ENCODE data around the gene ERC2. TPM values are rescaled to one million over a fixed set of nuclear protein-coding genes. Genes with fewer than 3 reads are reported as not detected.

Gene ERC2
- total RNA-seq, 2 donors from 2014 or later, result 0.21 to 0.30 TPM

DNA sequence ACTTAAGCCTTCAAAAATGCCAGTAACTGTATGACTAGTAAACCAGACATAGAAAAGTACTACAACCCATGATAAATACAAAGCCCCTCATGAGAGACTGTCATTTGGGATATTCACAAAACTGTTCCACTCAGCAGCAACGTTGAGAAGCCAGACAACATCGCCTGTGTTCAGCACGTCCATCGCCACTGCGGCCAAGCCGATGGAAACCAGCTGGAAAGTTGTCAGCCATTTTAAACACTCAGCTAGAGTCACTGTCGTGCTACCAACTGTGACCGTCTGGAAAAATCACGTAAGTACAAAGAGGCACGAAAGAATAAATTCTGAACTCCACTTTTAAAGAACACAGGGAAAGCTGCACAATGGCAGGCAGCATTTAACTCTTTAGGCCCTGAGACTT, 640.5 kb downstream of the ERC2 start:
- Histone ChIP-seq H3K27ac (no peak overlapping the region), H3K4me1 (no peaks in the 10 kb centered on the region), H3K36me3 (no peaks in the 10 kb centered on the region), H3K9me3 (no peaks in the 10 kb centered on the region), H3K4me3 (no peak overlapping the region), H3K27me3 (no peaks in the 10 kb centered on the region), H3K9ac (ENCODE audit: low read depth in 2 of 2, low read length in 2 of 2) (no peak overlapping the region)
- no peak for DNase-seq
- TF ChIP-seq, protein P1, sequence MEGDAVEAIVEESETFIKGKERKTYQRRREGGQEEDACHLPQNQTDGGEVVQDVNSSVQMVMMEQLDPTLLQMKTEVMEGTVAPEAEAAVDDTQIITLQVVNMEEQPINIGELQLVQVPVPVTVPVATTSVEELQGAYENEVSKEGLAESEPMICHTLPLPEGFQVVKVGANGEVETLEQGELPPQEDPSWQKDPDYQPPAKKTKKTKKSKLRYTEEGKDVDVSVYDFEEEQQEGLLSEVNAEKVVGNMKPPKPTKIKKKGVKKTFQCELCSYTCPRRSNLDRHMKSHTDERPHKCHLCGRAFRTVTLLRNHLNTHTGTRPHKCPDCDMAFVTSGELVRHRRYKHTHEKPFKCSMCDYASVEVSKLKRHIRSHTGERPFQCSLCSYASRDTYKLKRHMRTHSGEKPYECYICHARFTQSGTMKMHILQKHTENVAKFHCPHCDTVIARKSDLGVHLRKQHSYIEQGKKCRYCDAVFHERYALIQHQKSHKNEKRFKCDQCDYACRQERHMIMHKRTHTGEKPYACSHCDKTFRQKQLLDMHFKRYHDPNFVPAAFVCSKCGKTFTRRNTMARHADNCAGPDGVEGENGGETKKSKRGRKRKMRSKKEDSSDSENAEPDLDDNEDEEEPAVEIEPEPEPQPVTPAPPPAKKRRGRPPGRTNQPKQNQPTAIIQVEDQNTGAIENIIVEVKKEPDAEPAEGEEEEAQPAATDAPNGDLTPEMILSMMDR (IDR thresholded peaks at IDR 0.05), result no peak
- intact Hi-C loops (cut with DNase I), result no loop called here

DNA sequence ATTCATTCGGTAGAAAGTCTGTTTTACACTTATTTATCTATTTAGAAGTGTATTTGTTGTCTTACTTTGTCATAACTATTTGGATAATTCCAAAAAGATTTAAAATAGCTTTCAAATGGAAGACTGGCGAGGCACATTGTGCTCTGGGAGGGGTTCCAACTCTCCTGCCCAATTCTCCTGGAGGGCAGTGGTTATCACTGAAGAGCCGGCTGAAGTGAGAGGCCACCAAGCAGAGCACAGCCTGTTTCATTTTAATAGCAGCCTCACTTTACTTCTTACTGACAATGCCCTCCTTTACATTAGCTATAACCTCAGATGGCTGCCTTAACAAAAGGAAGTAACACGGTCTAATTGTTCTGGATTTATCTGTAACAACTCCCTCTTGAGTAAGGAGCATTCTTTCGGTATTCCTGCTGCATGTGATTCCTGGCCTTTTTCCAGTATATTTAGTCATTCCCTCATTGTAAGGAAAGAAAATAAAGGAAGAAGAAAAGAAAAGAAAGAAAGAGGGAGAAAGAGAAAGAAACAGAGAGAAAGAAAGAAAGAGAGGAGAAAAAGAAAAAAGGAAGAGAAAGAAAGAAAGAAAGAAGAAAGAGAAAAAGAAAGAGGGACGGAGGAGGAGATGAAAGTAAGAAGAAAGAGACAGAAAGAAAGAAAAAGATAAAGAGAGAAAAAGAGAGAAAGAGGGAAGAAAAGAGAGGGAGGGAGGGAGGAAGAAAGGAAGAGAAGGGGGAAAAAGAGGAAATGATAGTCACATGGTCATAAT, 641.4 kb downstream of the ERC2 start:
- Histone ChIP-seq H3K9ac (ENCODE audit: low read depth in 2 of 2, low read length in 2 of 2) (no peak overlapping the region), H3K27me3 (no peaks in the 10 kb centered on the region), H3K36me3 (no peaks in the 10 kb centered on the region), H3K4me3 (no peak overlapping the region), H3K4me1 (no peaks in the 10 kb centered on the region), H3K27ac (no peak overlapping the region), H3K9me3 (no peaks in the 10 kb centered on the region)
- TF ChIP-seq, protein P1 (IDR thresholded peaks at IDR 0.05), result no peak
- no peak for DNase-seq
- intact Hi-C loops (cut with DNase I), result no loop called here

DNA sequence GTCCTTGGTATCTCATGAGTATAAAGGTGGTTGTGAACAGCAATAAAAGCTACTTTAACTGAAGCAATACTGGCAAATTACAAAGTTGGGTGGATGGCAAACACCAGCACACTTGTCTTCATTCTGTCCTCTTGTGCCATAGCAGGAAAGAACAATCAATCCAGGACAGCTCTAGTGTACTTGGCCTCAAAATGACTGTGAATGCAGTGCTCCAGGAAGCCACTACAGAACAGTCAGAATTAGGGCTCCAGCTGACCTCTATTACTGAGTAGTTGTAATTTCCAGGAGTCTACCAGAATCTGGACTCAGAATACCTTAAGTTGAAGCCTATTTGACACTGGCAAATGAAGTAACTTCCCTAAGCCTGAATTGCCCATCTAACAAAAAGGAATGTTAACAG, 642.2 kb downstream of the ERC2 start:
- H3K9ac ChIP-seq (ENCODE audit: low read depth in 2 of 2, low read length in 2 of 2), result no peak overlapping the region
- H3K4me1 ChIP-seq, result no peaks in the 10 kb centered on the region
- H3K27ac ChIP-seq, result no peak overlapping the region
- H3K4me3 ChIP-seq, result no peak overlapping the region
- TF ChIP-seq, protein P1 (IDR thresholded peaks at IDR 0.05), result no peak
- H3K36me3 ChIP-seq, result no peaks in the 10 kb centered on the region
- H3K9me3 ChIP-seq, result no peaks in the 10 kb centered on the region
- no peak for DNase-seq
- H3K27me3 ChIP-seq, result no peaks in the 10 kb centered on the region
- intact Hi-C loops (cut with DNase I), result no loop called here

DNA sequence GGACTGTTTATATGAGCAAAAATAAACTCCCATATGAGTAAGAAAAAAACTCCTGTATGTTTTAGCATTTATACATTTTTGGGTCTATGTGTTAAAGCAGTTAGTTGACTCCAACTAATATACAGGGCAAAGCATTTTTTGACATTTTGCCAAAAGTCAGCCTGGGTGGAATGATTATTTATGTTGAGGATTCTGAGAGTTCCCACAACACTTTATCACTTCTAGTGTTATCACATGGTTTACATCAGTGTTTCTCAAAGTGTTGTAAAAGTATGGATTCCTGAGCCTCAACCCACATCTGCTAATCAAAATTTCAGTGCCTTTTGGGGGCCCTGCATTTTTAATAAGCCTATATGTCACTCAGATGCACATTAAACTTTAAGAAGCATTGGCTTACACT, 643.9 kb downstream of the ERC2 start:
- no peaks in the 10 kb centered on the region for H3K36me3 ChIP-seq
- no peak overlapping the region for H3K4me3 ChIP-seq
- DNase-seq, result no peak
- no peaks in the 10 kb centered on the region for H3K27me3 ChIP-seq
- H3K9ac ChIP-seq (ENCODE audit: low read depth in 2 of 2, low read length in 2 of 2), result no peak overlapping the region
- TF ChIP-seq, protein P1 (IDR thresholded peaks at IDR 0.05), result no peak
- no peak overlapping the region for H3K27ac ChIP-seq
- intact Hi-C loops (cut with DNase I), result no loop called here
- no peaks in the 10 kb centered on the region for H3K4me1 ChIP-seq
- no peaks in the 10 kb centered on the region for H3K9me3 ChIP-seq

DNA sequence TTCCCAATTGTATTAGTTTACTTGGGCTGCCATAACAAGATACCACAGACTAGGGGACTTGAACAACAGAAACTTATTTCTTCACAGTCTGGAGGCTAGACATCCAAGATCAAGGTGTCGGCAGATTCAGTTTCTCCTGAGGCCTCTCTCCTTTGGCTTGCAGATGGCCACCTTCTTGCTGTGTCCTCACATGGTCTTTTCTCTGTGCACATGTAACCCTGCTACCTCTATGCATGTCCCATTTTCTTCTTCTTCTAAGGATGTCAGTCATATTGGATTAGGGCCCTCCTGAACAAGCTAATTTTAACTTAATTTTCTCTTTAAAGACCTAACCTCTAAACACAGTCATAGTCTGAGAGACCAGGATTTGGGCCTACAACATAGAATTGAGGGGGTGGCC, 644.4 kb downstream of the ERC2 start:
- Histone ChIP-seq H3K9me3 (no peaks in the 10 kb centered on the region), H3K36me3 (no peaks in the 10 kb centered on the region), H3K4me3 (no peak overlapping the region), H3K4me1 (no peaks in the 10 kb centered on the region), H3K27ac (no peak overlapping the region), H3K27me3 (no peaks in the 10 kb centered on the region), H3K9ac (ENCODE audit: low read depth in 2 of 2, low read length in 2 of 2) (no peak overlapping the region)
- DNase-seq, result no peak
- intact Hi-C loops (cut with DNase I), result no loop called here
- TF ChIP-seq, protein P1 (IDR thresholded peaks at IDR 0.05), result no peak
